CD4-positive, alpha-beta T cell treated with Interleukin-12 subunit alpha and Interleukin-12 subunit beta, for 1 hour (primary cell): ENCODE data around the gene RALGPS1.

ENCODE experiments used
- DNase-seq: peaks from one replicate; pipeline ENCODE4 v3.0.0-alpha.2; 2020

The RALGPS1 gene

GRCh38 chr9:127177665-127178265 lies 263.2 kb downstream of the RALGPS1 start:
- no peak for DNase-seq

- DNase-seq: no peak
Observed at GRCh38 chr9:127178686-127179632, 264.4 kb downstream of the RALGPS1 start.

GRCh38 chr9:127179633-127180441 lies 265.3 kb downstream of the RALGPS1 start:
- no peak for DNase-seq

- no peak for DNase-seq
Observed at GRCh38 chr9:127180457-127181314, 266.1 kb downstream of the RALGPS1 start.

- no peak for DNase-seq
Observed at GRCh38 chr9:127181315-127181580, 266.7 kb downstream of the RALGPS1 start.

- DNase-seq: no peak
Observed at GRCh38 chr9:127181595-127182190, 267.1 kb downstream of the RALGPS1 start.

- DNase-seq: no peak
Observed at GRCh38 chr9:127182901-127183746, 268.5 kb downstream of the RALGPS1 start.

- no peak for DNase-seq
Observed at GRCh38 chr9:127183814-127184582, 269.4 kb downstream of the RALGPS1 start.

GRCh38 chr9:127184641-127185040 lies 270.1 kb downstream of the RALGPS1 start:
- DNase-seq: no peak

- DNase-seq: no peak
Observed at GRCh38 chr9:127185181-127185580, 270.6 kb downstream of the RALGPS1 start.

GRCh38 chr9:127185931-127186781 lies 271.6 kb downstream of the RALGPS1 start:
- no peak for DNase-seq

- DNase-seq: no peak
Observed at GRCh38 chr9:127186806-127187205, 272.2 kb downstream of the RALGPS1 start.

GRCh38 chr9:127187231-127187956 lies 272.8 kb downstream of the RALGPS1 start:
- DNase-seq: no peak

- no peak for DNase-seq
Observed at GRCh38 chr9:127188396-127188795, 273.8 kb downstream of the RALGPS1 start.

GRCh38 chr9:127189628-127190027 lies 275.0 kb downstream of the RALGPS1 start:
- DNase-seq: no peak

- DNase-seq: no peak
Observed at GRCh38 chr9:127192744-127193143, 278.2 kb downstream of the RALGPS1 start.

- DNase-seq: no peak
Observed at GRCh38 chr9:127193483-127193882, 278.9 kb downstream of the RALGPS1 start.

GRCh38 chr9:127194881-127195713 lies 280.5 kb downstream of the RALGPS1 start:
- DNase-seq: no peak
